COR-L47 (cell line): ENCODE data around the gene LHFPL2.

ENCODE experiments used
- DNase-seq: peaks from one replicate; lab custom pipeline; 2025; lab: John Stamatoyannopoulos, UW

Gene LHFPL2

GRCh38 chr5:78567617-78568016 is 81.0 kb downstream of the LHFPL2 start:
- no peak for DNase-seq

GRCh38 chr5:78566747-78567425 is 81.7 kb downstream of the LHFPL2 start:
- no peak for DNase-seq

GRCh38 chr5:78565395-78565794 is 83.2 kb downstream of the LHFPL2 start:
- DNase-seq = no peak

- no peak for DNase-seq
These were observed 85.0 kb downstream of the LHFPL2 start for GRCh38 chr5:78563621-78564020.

GRCh38 chr5:78562714-78563330 is 85.8 kb downstream of the LHFPL2 start:
- no peak for DNase-seq

- DNase-seq = no peak
These were observed 86.6 kb downstream of the LHFPL2 start for GRCh38 chr5:78562001-78562400.

- DNase-seq = no peak
These were observed 87.3 kb downstream of the LHFPL2 start for GRCh38 chr5:78561261-78561660.

- DNase-seq = no peak
These were observed 88.3 kb downstream of the LHFPL2 start for GRCh38 chr5:78560000-78560855.

- DNase-seq = no peak
These were observed 91.0 kb downstream of the LHFPL2 start for GRCh38 chr5:78557601-78558000.

GRCh38 chr5:78555870-78556269 is 92.7 kb downstream of the LHFPL2 start:
- DNase-seq = no peak

- no peak for DNase-seq
These were observed 93.9 kb downstream of the LHFPL2 start for GRCh38 chr5:78554670-78555069.

GRCh38 chr5:78553580-78554353 is 94.8 kb downstream of the LHFPL2 start:
- no peak for DNase-seq

- no peak for DNase-seq
These were observed 95.7 kb downstream of the LHFPL2 start for GRCh38 chr5:78552729-78553342.

- DNase-seq = no peak
These were observed 97.7 kb downstream of the LHFPL2 start for GRCh38 chr5:78550891-78551290.

- no peak for DNase-seq
These were observed 99.5 kb downstream of the LHFPL2 start for GRCh38 chr5:78549043-78549442.

GRCh38 chr5:78547731-78548615 is 100.6 kb downstream of the LHFPL2 start:
- DNase-seq = no peak

GRCh38 chr5:78547183-78547582 is 101.4 kb downstream of the LHFPL2 start:
- DNase-seq = no peak

- DNase-seq = no peak
These were observed 102.1 kb downstream of the LHFPL2 start for GRCh38 chr5:78546276-78546996.

GRCh38 chr5:78545406-78545805 is 103.2 kb downstream of the LHFPL2 start:
- DNase-seq = no peak

- no peak for DNase-seq
These were observed 103.9 kb downstream of the LHFPL2 start for GRCh38 chr5:78544561-78545201.
